Measurements from ENCODE around the gene KDM7A. TPM values are rescaled to one million over a fixed set of nuclear protein-coding genes. Genes with fewer than 3 reads are reported as not detected.

KDM7A gene
- polyA plus RNA-seq, 2 of the 4 experiments (the other 2 are of a cell fraction): 1.4 to 4.1 TPM

- Histone ChIP-seq H3K4me1 (peaks cover 15% of the 10 kb centered on the region), H3K27ac (peak overlapping the region; percentile 54 to 66), H3K9me3 (no peaks in the 10 kb centered on the region), H3K4me2 (peak overlapping the region; percentile 96), H3K4me3 (peak overlapping the region; percentile 31)
- 33% methylated on average over 14 of the region's 15 CpGs for WGBS (ENCODE audit: missing lambda C conversion rate)
- ChIA-PET CTCF (interaction anchor here (0.6 to 1.1 kb wide), 2 partner anchors 24 to 793 kb away, joined by 3 to 4 read pairs; no protein-coding TSS in a partner anchor), POLR2A (interaction anchor here (0.6 to 1.3 kb wide), 2 partner anchors 16 to 23 kb away, joined by 4 to 8 read pairs; no protein-coding TSS in a partner anchor)
- peak; percentile 99 for ATAC-seq
- DNase-seq (ENCODE audit: low read depth in 1 of 2, low spot score in 1 of 2): peak; percentile 81 to 86
- TF ChIP-seq BHLHE40 (IDR thresholded peaks at IDR 0.05; ENCODE audit: low read depth, low read length) (peak; percentile 35; the same call in 1 of the 2 replicates), POLR2AphosphoS2 (conservative IDR thresholded peaks at IDR 0.05; ENCODE audit: low read length) (no peak), EP300 (IDR thresholded peaks at IDR 0.05) (no peak), FOSL2 (IDR thresholded peaks at IDR 0.05) (no peak), FOSL2 (CRISPR knock-in tag; IDR thresholded peaks at IDR 0.05) (peak; percentile 84), HOXA7 (CRISPR knock-in tag; IDR thresholded peaks at IDR 0.05) (no peak), RAD21 (conservative IDR thresholded peaks at IDR 0.05 in 1 of 2, IDR thresholded peaks at IDR 0.05 in 1 of 2) (no peak), MAFK (IDR thresholded peaks at IDR 0.05; ENCODE audit: partially characterized antibody) (peak; percentile 13), KDM5A (IDR thresholded peaks at IDR 0.05) (no peak), KDM1A (IDR thresholded peaks at IDR 0.05; ENCODE audit: low read depth) (no peak), PHF8 (IDR thresholded peaks at IDR 0.05; ENCODE audit: borderline replicate concordance, low read depth) (no peak), MAZ (IDR thresholded peaks at IDR 0.05; ENCODE audit: borderline replicate concordance, low read depth, low read length) (no peak), MAX (IDR thresholded peaks at IDR 0.05) (peak; percentile 61; the same call in 1 of the 2 replicates)
- TF ChIP-seq, protein P1, sequence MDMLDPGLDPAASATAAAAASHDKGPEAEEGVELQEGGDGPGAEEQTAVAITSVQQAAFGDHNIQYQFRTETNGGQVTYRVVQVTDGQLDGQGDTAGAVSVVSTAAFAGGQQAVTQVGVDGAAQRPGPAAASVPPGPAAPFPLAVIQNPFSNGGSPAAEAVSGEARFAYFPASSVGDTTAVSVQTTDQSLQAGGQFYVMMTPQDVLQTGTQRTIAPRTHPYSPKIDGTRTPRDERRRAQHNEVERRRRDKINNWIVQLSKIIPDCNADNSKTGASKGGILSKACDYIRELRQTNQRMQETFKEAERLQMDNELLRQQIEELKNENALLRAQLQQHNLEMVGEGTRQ (IDR thresholded peaks at IDR 0.05): peak; percentile 72
- no peak for FAIRE-seq
Observed at GRCh38 chr7:140200061-140200989, 23.5 kb upstream of the KDM7A start.

DNA sequence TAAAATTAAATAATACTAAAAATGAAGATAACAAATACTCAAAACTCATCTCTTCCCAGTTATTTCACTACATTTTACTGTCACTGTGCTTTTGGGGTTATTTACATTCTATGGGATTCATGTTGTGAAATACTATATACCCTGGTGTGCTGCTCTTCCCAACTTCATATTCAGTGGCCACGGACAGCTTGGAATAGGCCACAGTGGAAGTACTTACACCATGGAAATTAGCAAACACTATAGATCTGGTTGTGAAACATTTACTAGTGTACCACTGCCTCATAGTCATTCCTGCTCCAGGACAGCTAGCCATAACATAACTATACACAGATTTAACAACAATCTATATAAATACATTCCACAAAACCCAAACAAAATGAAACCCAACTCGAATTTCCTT, 21.2 kb upstream of the KDM7A start:
- Histone ChIP-seq H3K4me3 (no peak overlapping the region), H3K9me3 (no peaks in the 10 kb centered on the region), H3K4me1 (peaks cover 15% of the 10 kb centered on the region), H3K4me2 (no peak overlapping the region), H3K27ac (no peak overlapping the region)
- DNase-seq (ENCODE audit: low read depth in 1 of 2, low spot score in 1 of 2): no peak
- no peak for TF ChIP-seq CBX8 (IDR thresholded peaks at IDR 0.05)
- no peak for FAIRE-seq
- ATAC-seq: no peak
- POLR2A ChIA-PET: interaction anchor here (1.6 kb wide), 1 partner anchor 21 kb away, joined by 5 read pairs; no protein-coding TSS in a partner anchor
- WGBS (ENCODE audit: missing lambda C conversion rate): 45% methylated on average over 2 of the region's 2 CpGs
- CTCF ChIA-PET: interaction anchor here (0.6 to 1.9 kb wide), 4 partner anchors 22 to 278 kb away, joined by 3 to 6 read pairs (median 4); partner anchors contain the start of gene KDM7A

GRCh38 chr7:140197218-140197890, 20.6 kb upstream of the KDM7A start:
- H3K4me1 ChIP-seq: peaks cover 15% of the 10 kb centered on the region
- H3K9me3 ChIP-seq: no peaks in the 10 kb centered on the region
- ATAC-seq: no peak
- H3K4me3 ChIP-seq: no peak overlapping the region
- no peak overlapping the region for H3K4me2 ChIP-seq
- FAIRE-seq: no peak
- WGBS (ENCODE audit: missing lambda C conversion rate): 78% methylated on average over 9 of the region's 9 CpGs
- DNase-seq (ENCODE audit: low read depth in 1 of 2, low spot score in 1 of 2): no peak
- POLR2A ChIA-PET: interaction anchor here (1.6 kb wide), 1 partner anchor 20 kb away, joined by 5 read pairs; no protein-coding TSS in a partner anchor
- no peak overlapping the region for H3K27ac ChIP-seq
- CTCF ChIA-PET: interaction anchor here (0.6 to 1.9 kb wide), 5 partner anchors 19 to 279 kb away, joined by 3 to 5 read pairs (median 3); no protein-coding TSS in a partner anchor
- TF ChIP-seq CHD2 (IDR thresholded peaks at IDR 0.05; ENCODE audit: low read length, partially characterized antibody) (no peak), MAFK (IDR thresholded peaks at IDR 0.05; ENCODE audit: partially characterized antibody) (no peak), RNF2 (IDR thresholded peaks at IDR 0.05; ENCODE audit: borderline replicate concordance, low read depth) (no peak), NR3C1 (IDR thresholded peaks at IDR 0.05) (no peak), POLR2AphosphoS2 (conservative IDR thresholded peaks at IDR 0.05; ENCODE audit: low read length) (no peak), HDAC2 (IDR thresholded peaks at IDR 0.05) (no peak), KDM5A (IDR thresholded peaks at IDR 0.05) (no peak), NPAS2 (CRISPR knock-in tag; IDR thresholded peaks at IDR 0.05; ENCODE audit: borderline replicate concordance) (no peak), EHMT2 (IDR thresholded peaks at IDR 0.05; ENCODE audit: low read depth) (no peak), MYC (IDR thresholded peaks at IDR 0.05; ENCODE audit: borderline replicate concordance, low read length) (no peak), E2F6 (IDR thresholded peaks at IDR 0.05; ENCODE audit: borderline replicate concordance, low read depth) (no peak), FOSB (CRISPR knock-in tag; IDR thresholded peaks at IDR 0.05) (no peak), SMC3 (IDR thresholded peaks at IDR 0.05) (no peak), CBX8 (IDR thresholded peaks at IDR 0.05) (no peak), CHD4 (IDR thresholded peaks at IDR 0.05; ENCODE audit: borderline replicate concordance) (no peak), RCOR1 (IDR thresholded peaks at IDR 0.05; ENCODE audit: low read depth, low read length) (no peak)
- TF ChIP-seq, protein P2, sequence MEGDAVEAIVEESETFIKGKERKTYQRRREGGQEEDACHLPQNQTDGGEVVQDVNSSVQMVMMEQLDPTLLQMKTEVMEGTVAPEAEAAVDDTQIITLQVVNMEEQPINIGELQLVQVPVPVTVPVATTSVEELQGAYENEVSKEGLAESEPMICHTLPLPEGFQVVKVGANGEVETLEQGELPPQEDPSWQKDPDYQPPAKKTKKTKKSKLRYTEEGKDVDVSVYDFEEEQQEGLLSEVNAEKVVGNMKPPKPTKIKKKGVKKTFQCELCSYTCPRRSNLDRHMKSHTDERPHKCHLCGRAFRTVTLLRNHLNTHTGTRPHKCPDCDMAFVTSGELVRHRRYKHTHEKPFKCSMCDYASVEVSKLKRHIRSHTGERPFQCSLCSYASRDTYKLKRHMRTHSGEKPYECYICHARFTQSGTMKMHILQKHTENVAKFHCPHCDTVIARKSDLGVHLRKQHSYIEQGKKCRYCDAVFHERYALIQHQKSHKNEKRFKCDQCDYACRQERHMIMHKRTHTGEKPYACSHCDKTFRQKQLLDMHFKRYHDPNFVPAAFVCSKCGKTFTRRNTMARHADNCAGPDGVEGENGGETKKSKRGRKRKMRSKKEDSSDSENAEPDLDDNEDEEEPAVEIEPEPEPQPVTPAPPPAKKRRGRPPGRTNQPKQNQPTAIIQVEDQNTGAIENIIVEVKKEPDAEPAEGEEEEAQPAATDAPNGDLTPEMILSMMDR (IDR thresholded peaks at IDR 0.05): no peak

All from A549 (cell line).